Fibroblast of skin of right quadriceps (primary cell): ENCODE measurements around the gene LCTL.
"Not testable (repeated sequence)": the region's sequence is repeated elsewhere in the genome, so short reads cannot be mapped to it uniquely, and the experiment has no call there.

Experiments
- DNase-seq: peaks from one replicate; pipeline ENCODE4 v3.0.0-alpha.2; 2013

Gene LCTL

DNA sequence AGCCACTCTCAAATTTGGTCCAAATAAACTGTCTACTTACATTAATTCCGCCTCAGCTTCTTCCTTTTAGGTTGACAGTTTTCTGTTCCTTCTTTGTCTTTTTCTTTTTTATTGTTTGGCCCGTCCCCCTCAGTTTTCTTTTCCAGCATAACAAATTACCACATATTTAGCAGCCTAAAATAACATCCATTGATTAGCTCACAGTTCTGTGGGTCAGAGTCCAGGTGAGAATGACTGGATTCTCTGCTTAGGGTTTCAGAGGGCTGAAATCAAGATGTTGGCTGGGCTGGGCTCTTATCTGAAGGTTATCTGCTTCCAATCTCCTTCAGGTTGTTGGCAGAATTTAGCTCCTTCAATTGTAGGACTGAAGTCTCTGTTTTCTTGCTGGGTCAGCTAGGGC is 24.6 kb upstream of the LCTL start:
- no peak for DNase-seq

- DNase-seq = not testable (repeated sequence)
These were observed 23.6 kb upstream of the LCTL start for GRCh38 chr15:66589429-66589828.

DNA sequence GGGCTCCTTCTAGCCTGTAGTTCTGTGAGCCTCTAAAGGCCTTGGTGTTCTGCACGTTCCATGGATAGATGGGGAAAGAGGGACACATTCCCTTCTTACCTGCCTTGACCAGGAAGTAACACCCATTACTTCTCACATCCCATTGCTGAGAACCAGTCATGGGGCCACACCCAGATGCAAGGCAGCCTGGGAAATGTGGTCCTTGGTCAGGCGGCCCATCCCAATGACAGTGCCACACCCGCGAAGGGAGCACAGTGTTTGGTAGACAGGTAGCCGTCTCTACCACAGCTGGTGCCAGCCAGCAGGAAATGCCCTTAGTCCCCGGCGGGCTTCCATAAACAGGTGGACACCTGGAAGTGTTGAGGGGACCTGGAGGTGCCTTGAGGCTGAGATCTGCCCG is 23.2 kb upstream of the LCTL start:
- DNase-seq = no peak

GRCh38 chr15:66588537-66588936 is 22.7 kb upstream of the LCTL start:
- DNase-seq = no peak

- no peak for DNase-seq
These were observed 22.0 kb upstream of the LCTL start for GRCh38 chr15:66587749-66588148.

- DNase-seq = no peak
These were observed 21.2 kb upstream of the LCTL start for GRCh38 chr15:66587020-66587419.

GRCh38 chr15:66586155-66586976 is 20.6 kb upstream of the LCTL start:
- DNase-seq = no peak

DNA sequence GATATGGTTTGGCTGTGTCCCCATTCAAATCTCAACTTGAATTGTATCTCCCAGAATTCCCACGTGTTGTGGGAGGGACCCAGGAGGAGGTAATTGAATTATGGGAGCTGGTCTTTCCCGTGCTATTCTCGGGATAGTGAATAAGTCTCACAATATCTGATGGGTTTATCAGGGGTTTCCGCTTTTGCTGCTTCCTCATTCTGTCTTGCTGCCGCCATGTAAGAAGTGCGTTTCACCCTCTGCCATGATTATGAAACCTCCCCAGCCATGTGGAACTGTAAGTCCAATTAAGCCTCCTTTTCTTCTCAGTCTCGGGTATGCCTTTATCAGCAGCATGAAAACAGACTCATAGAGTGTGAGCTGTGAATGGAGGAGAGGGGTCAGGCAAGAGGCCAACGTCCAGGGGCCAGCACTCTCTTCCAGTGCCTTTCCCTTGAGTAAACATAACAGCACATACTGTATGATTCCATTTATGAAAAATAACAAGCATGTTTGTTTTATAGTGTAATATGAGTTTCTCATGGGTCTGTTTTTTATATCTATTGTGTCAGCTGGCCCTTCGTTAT is 16.3 kb upstream of the LCTL start:
- DNase-seq = no peak

DNA sequence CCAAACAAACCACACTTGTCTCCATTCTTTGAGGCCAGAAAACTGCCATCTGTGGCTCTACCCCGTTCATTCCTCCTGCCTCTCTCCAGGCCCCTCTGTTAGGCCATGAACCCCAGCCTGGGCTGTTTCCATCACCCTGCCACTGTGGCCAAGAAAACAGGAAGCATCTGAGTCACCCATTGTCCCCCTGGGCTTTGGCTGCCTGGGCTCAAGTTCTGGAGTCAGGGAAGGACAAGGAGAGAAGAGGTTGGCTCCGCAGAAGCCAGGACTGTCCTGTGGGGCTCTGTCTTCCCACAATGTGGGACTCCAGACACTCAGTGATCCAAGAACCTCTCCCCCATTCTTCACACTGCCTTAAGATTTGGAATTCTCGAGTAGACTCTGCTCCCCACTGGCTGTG is 14.8 kb upstream of the LCTL start:
- peak; percentile 54 for DNase-seq

DNA sequence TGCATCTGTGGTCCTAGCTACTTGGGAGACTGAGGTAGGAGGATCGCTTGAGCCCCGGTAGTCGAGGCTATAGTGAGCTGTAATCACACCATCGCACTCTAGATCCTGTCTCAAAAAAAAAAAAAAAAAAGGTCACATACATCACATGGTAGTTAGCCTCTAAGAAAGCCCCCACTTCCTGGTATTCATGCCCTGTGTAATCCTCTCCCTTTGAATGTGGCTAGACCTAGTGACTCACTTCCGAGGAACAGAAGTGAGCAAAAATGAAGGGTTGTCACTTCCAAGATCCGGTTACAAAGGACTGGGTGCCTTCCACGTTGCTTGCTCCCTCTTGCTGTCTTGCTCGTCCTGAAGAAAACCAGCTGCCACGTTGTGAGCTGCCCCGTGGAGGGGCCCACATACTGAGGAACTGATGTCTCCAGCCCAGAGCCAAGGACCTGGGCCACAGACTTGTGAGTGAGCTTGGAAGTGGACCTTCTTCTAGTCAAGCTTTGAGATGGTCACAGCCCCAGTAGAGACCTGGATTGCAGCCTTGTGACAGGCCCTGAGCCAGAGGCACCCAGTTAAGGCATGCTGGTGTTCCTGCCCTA is 12.6 kb upstream of the LCTL start:
- peak; percentile 73 for DNase-seq

GRCh38 chr15:66574596-66574950 is 8.8 kb upstream of the LCTL start:
- DNase-seq = no peak

DNA sequence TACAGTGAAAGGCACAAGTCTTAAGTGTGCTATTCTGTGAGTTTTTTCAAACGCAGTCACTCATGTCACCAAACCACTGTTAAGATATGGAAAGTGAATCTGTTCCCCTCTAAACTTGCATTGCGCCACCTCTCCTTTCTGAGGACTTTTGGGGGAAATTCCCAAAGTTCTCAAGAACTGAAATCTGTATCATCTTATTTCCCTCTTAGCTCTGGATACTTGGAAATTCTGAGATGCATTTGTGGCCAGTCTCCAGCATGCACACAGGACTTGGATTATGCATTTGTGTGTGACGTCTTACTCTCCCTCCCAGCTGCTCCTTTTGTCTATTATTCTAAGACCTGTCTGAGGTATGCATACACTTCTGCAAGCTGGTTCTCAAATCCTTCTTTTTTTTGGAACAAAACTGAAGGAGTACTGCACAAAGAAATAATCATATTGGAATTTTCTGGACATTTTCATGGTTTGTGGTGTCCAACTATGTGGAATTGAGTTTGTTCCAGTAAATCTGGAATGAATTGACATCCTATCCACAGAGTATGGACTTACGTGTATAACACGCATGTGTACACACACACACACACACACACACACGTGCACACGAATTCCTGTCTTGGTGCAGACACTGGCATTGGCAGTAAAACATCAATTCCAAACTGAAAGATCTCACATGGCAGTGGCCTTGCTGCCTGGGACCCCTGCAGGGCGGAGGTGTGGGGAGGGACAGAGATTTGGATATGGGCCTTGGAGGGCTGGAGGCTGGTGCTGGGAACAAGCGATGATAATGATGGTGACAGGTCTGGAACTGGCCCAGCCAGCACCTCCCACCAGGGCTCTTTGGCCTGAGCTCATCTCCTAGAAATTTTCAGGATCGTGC is 8.2 kb upstream of the LCTL start:
- DNase-seq = peak; percentile 94

DNA sequence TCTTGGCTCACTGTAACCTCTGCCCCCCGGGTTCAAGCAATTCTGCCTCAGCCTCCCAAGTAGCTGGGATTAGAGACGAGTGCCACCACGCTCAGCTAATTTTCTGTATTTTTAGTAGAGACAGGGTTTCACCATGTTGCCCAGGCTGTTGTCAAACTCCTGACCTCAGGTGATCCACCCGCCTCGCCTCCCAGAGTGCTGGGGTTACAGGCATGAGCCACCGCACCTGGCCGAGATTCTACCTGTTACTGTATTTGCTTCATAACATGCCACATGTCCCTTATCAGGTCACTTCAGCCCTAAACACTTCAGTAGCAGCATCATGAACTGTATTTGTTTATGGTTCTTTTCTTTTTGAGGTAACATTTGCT is 7.5 kb upstream of the LCTL start:
- no peak for DNase-seq

GRCh38 chr15:66572146-66572545 is 6.3 kb upstream of the LCTL start:
- DNase-seq = no peak

GRCh38 chr15:66570842-66571478 is 5.2 kb upstream of the LCTL start:
- DNase-seq = no peak

DNA sequence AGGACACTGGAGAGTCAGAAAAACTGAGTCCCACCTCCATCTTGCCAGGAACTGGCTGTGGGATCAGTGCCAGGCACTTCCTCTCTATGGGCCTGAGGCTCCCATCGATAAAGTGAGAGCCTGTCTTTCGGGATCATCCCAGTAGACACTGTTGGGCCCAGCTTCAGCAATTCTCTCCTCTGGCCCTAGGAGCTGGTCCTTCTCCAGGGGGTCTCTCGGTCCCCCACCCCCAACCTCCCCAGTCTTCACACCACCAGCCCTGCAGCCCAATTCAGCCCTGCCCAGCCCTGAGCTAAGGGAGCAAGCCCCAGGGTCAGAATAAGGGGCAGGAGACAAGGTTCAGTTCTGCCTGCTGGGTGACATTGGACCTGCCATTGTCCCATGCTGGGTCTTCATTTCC is 4.5 kb upstream of the LCTL start:
- no peak for DNase-seq

GRCh38 chr15:66569461-66570137 is 3.8 kb upstream of the LCTL start:
- DNase-seq = no peak

DNA sequence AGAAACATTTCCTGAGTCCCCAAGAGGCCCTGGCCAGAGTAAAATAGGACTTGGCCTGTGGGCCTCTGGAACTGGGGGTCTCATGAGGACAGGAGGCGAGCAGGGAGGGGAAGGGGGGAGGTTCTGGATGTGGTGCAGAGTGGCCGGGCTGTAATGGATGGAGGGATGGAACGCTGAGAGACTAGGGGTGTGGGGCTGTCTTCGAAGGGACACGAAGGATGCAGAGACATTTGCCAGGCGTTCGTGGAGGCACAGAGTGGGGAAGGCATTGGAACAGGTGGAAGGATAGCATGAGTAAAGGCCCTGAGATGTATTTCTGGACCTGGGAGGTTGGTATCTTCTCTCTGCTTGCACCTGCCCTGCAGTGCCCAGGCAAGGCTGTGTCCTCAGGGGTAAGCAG is 2.1 kb upstream of the LCTL start:
- DNase-seq = no peak

DNA sequence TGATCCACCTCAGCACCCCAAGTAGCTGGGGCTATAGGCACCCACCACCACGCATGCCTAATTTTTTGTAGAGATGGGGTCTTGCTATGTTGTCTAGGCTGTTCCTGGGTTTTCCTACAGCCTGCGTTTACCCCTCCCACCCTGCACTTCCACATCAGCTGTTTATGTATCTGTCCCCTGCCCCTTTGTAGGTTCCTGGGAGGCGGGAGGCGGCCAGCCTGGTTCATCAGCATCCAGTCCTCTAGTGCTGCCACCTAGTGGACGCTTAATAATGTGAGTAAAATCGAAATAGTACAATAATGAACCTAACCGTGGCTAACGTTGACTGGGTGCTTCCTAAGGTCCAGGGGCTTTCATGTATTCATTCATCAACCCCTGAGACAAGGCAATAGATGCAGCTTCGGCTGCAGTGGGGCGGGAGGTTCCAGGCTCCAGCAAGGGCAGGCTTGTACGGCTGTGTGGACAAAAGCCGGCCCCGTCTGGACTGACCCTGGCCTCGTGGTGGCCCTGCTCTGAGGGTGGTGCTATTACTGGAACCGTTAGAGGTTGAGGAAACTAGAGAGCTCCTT is 1.2 kb upstream of the LCTL start:
- peak; percentile 83 for DNase-seq

GRCh38 chr15:66565141-66565641 is 607 bp downstream of the LCTL start:
- DNase-seq = no peak

GRCh38 chr15:66564136-66565041 is 1.4 kb downstream of the LCTL start:
- no peak for DNase-seq
